Osteoblast (primary cell): ENCODE data around the gene TNRC18. TPM values are rescaled to one million over a fixed set of nuclear protein-coding genes. Genes with fewer than 3 reads are reported as not detected.
"Not testable (repeated sequence)": the region's sequence is repeated elsewhere in the genome, so short reads cannot be mapped to it uniquely, and the experiment has no call there.

Source experiments
- DNase-seq: peaks from one replicate; pipeline ENCODE4 v3.0.0; 2011; ENCODE audit warnings: low spot score, mixed read lengths; ENCODE audit not compliant: insufficient read length; ENCODE audit errors: missing footprints
- H2AFZ ChIP-seq: 2 replicates; pipeline ENCODE4 v1.6.0; 2011; ENCODE audit warnings: mild to moderate bottlenecking, low read length
- H3K27ac ChIP-seq: 2 replicates; pipeline ENCODE4 v1.5.1; 2011; ENCODE audit warnings: mild to moderate bottlenecking, low read depth, low read length, moderate library complexity
- H3K27me3 ChIP-seq: 2 replicates; pipeline ENCODE4 v1.6.0; 2012; ENCODE audit warnings: mild to moderate bottlenecking, control low read depth, inconsistent platforms, low read length, moderate library complexity; ENCODE audit not compliant: insufficient read depth
- H3K36me3 ChIP-seq: 2 replicates; pipeline ENCODE4 v1.5.1; 2011; ENCODE audit warnings: mild to moderate bottlenecking, low read length, control low read depth, moderate library complexity; ENCODE audit not compliant: insufficient read depth
- H3K4me1 ChIP-seq: 2 replicates; pipeline ENCODE4 v1.5.1; 2011; ENCODE audit warnings: mild to moderate bottlenecking, low read length, control low read depth, moderate library complexity; ENCODE audit not compliant: insufficient read depth
- H3K4me2 ChIP-seq: 2 replicates; pipeline ENCODE4 v1.6.0; 2011; ENCODE audit warnings: mild to moderate bottlenecking, low read length; ENCODE audit not compliant: insufficient read depth
- H3K4me3 ChIP-seq: fragments of 200-600 bp; sonication (generic); 3 replicates; pipeline ENCODE4 v1.5.1; 2012; ENCODE audit warnings: mild to moderate bottlenecking, low read length, inconsistent platforms; ENCODE audit not compliant: insufficient read depth
- H3K79me2 ChIP-seq: 2 replicates; pipeline ENCODE4 v1.6.0; 2012; ENCODE audit warnings: mild to moderate bottlenecking, low read length, control low read depth, inconsistent platforms; ENCODE audit not compliant: insufficient read depth
- H3K9me3 ChIP-seq: 2 replicates; pipeline ENCODE4 v1.5.1; 2011; ENCODE audit warnings: low read depth, low read length, control low read depth
- H4K20me1 ChIP-seq: 2 replicates; pipeline ENCODE4 v1.6.0; 2012; ENCODE audit warnings: mild to moderate bottlenecking, low read length, control low read depth; ENCODE audit not compliant: insufficient read depth
- CTCF ChIP-seq: IDR thresholded peaks from 2 replicates; pipeline ENCODE4 v1.5.1; 2011; ENCODE audit warnings: mild to moderate bottlenecking, low read depth, low read length, moderate library complexity; ENCODE audit errors: extremely low read depth
- total RNA-seq: library from RNA; depleted of rRNA; stranded (reverse); fragments of >200 nt; gene quantifications from 2 replicates; pipeline ENCODE4 v1.2.3, GENCODE V29; 2012

TNRC18 gene
- total RNA-seq, 1 donor, result 83.6 TPM

DNA sequence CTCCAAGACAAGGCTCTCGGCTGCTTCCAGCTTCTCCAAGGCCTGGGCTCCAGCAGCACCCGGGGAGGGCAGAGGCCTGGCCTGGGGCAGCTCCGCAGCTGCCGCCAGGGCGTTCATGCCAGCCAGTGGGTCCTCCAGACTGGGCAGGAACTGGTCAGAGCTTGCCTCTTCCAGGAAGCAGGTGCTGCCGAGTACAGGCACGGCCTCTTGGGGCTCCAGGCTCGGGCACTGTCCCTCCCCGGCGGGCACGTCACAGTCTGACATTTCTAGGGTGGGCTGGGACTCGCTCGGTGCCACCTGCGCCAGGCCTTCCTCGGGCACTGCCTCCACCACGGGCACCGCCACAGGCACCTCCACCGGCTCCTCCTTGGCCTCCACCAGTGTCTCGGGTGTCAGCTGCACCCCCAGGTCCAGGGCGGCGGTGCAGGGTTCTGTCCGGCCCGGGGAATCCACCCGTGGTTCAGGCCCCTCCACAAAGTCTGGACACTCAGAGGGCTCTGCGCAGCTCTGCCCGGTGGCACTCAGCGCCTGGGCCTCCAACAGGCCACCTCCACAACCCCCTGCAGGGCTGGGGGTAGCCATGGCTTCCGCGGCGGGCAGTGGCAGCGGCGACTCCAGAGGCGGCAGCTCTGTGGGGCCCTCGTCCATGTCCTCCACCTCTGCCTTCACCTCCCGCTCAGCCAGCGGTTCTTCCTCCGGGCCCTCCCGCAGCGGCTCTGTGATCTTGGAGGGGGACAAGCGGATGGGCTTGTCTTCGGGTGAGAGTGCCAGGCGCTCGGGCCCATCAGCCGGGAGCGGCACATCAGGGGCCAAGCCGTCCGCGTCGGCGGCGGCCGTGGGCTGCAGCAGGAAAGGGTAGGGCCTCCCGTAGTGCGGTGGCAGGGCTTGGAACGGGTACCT lies 52.9 kb downstream of the TNRC18 start:
- H3K36me3 ChIP-seq, result peaks cover 45% of the 10 kb centered on the region
- no peak for TF ChIP-seq CTCF
- H2AFZ ChIP-seq, result no peak overlapping the region
- no peak overlapping the region for H3K4me2 ChIP-seq
- H3K4me1 ChIP-seq, result peaks cover 5% of the 10 kb centered on the region
- H3K4me3 ChIP-seq, result no peak overlapping the region
- peaks cover 45% of the 10 kb centered on the region for H4K20me1 ChIP-seq
- no peak for DNase-seq
- H3K27ac ChIP-seq, result no peak overlapping the region
- no peaks in the 10 kb centered on the region for H3K9me3 ChIP-seq
- no peaks in the 10 kb centered on the region for H3K27me3 ChIP-seq
- peaks cover 91% of the 10 kb centered on the region for H3K79me2 ChIP-seq

GRCh38 chr7:5367661-5368060 lies 56.0 kb downstream of the TNRC18 start:
- no peak for TF ChIP-seq CTCF
- DNase-seq, result no peak
- H3K4me1 ChIP-seq, result peaks cover 5% of the 10 kb centered on the region

DNA sequence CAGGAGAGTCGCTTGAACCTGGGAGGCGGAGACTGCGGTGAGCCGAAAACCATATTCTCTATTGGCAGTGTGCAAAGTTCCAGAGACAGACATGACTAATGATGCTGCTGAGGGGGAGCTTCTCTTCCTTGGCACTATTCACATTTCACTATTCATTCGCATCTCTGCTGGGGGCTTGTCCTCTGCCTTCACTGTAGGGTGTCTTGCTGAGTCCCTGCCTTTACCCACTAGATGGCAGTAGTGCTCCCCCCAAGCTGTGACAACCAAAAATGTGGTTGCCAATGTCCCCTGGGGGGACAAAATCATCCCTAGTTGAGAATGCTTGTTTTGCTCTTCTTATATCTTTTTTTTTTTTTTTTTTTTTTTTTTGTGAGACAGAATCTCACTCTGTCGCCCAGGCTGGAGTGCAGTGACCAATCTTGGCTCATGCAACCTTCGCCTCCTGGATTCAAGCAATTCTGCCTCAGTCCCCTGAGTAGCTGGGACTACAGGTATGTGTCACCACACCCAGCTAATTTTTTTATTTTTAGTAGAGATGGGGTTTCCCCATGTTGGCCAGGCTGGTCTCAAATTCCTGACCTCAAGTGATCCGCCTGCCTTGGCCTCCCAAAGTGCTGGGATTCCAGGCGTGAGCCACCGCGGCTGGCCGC lies 57.5 kb downstream of the TNRC18 start:
- peaks cover 67% of the 10 kb centered on the region for H4K20me1 ChIP-seq
- not testable (repeated sequence) for H3K4me2 ChIP-seq, H2AFZ ChIP-seq, H3K9me3 ChIP-seq, H3K4me3 ChIP-seq, H3K27me3 ChIP-seq, H3K4me1 ChIP-seq
- peaks cover 38% of the 10 kb centered on the region for H3K36me3 ChIP-seq
- peaks cover 97% of the 10 kb centered on the region for H3K79me2 ChIP-seq
- TF ChIP-seq CTCF, result peak; percentile 89
- DNase-seq, result peak; percentile 98
- peak overlapping the region; percentile 17 for H3K27ac ChIP-seq

More at GRCh38 chr7:5367661-5368060, 56.0 kb downstream of the TNRC18 start:
- no peaks in the 10 kb centered on the region for H3K9me3 ChIP-seq
- no peak overlapping the region for H3K4me3 ChIP-seq
- peaks cover 58% of the 10 kb centered on the region for H4K20me1 ChIP-seq
- H3K79me2 ChIP-seq, result peaks cover 94% of the 10 kb centered on the region
- H2AFZ ChIP-seq, result no peak overlapping the region
- peaks cover 34% of the 10 kb centered on the region for H3K36me3 ChIP-seq
- H3K27me3 ChIP-seq, result no peaks in the 10 kb centered on the region
- H3K27ac ChIP-seq, result no peak overlapping the region
- H3K4me2 ChIP-seq, result no peak overlapping the region

DNA sequence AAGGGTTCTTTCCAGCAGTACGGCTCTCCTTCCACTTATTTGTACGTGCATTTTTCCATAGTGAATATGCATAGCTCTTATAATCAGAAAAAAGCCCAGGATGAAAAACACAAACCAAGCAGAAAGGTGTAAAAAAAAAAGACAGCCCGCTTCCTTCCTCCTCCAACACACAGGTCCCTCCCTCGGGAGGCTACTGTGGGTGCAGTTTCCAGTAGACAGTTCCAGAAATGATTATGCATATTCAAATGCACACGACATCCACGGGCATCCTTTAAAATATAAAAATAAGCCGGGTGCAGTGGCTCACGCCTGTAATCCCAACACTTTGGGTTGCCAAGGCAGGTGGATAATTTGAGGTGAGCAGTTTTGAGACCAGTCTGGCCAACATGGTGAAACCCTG lies 59.9 kb downstream of the TNRC18 start:
- Histone ChIP-seq H4K20me1 (peaks cover 67% of the 10 kb centered on the region), H3K4me3 (no peak overlapping the region), H3K36me3 (peaks cover 44% of the 10 kb centered on the region), H3K4me1 (peaks cover 5% of the 10 kb centered on the region), H3K79me2 (peaks cover 93% of the 10 kb centered on the region), H3K9me3 (no peaks in the 10 kb centered on the region), H2AFZ (no peak overlapping the region), H3K27ac (no peak overlapping the region), H3K27me3 (no peaks in the 10 kb centered on the region), H3K4me2 (no peak overlapping the region)
- no peak for DNase-seq
- no peak for TF ChIP-seq CTCF
